Measurements from ENCODE around the gene TGFBRAP1.

- no peak for TF ChIP-seq POLR2A (IDR thresholded peaks at IDR 0.05)
- TF ChIP-seq POLR2AphosphoS5 (IDR thresholded peaks at IDR 0.05): no peak
- TF ChIP-seq, protein P1, sequence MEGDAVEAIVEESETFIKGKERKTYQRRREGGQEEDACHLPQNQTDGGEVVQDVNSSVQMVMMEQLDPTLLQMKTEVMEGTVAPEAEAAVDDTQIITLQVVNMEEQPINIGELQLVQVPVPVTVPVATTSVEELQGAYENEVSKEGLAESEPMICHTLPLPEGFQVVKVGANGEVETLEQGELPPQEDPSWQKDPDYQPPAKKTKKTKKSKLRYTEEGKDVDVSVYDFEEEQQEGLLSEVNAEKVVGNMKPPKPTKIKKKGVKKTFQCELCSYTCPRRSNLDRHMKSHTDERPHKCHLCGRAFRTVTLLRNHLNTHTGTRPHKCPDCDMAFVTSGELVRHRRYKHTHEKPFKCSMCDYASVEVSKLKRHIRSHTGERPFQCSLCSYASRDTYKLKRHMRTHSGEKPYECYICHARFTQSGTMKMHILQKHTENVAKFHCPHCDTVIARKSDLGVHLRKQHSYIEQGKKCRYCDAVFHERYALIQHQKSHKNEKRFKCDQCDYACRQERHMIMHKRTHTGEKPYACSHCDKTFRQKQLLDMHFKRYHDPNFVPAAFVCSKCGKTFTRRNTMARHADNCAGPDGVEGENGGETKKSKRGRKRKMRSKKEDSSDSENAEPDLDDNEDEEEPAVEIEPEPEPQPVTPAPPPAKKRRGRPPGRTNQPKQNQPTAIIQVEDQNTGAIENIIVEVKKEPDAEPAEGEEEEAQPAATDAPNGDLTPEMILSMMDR (IDR thresholded peaks at IDR 0.05): no peak
- no peak for TF ChIP-seq EP300 (IDR thresholded peaks at IDR 0.05)
Observed at GRCh38 chr2:105329197-105329554, 359 bp downstream of the TGFBRAP1 start.
